GM19372 (cell line): ENCODE measurements around the gene SBK1.
A peak's percentile ranks its signal among the peaks of the same experiment; 100 is the strongest.
"Not testable (repeated sequence)": the region's sequence is repeated elsewhere in the genome, so short reads cannot be mapped to it uniquely, and the experiment has no call there.

Source experiments
- ATAC-seq: cut with Tn5 transposase; IDR thresholded peaks from one replicate; pipeline ENCODE4 v1.9.1; 2021; ENCODE audit warnings: mild to moderate bottlenecking, low read depth, moderate library complexity; ENCODE audit not compliant: unreplicated experiment

SBK1 gene

DNA sequence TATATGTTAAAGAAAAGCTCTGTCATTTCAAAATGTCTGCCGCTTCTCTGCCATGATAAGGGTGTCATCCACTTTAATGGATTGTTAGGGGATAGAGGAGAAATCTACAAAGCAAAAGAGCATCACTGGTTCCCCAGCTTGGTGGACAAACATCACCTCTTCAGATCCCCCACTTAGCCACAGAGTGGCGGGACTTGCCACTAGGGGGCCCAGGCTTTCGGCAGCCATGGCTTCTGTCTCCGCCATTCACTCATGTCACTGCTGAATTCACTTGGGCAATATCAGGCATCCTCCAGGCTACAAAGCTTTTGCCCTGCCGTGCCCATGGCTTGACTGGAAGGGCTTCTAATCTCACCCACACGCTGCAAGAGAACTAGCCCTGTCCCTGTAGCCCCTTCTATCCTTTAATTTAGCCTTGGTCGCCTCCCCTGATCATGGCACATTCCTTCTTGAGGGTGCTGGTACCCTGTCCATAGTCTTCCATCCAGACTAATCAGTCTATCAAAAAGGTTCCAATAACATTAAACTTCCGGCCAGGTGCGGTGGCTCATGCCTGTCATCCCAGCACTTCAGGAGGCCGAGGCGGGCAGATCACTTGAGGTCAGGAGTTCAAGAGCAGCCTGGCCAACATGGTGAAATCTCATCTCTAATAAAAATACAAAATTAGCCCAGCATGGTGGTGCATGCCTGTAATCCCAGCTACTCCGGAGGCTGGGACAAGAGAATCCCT is 34.7 kb downstream of the SBK1 start:
- no peak for ATAC-seq

DNA sequence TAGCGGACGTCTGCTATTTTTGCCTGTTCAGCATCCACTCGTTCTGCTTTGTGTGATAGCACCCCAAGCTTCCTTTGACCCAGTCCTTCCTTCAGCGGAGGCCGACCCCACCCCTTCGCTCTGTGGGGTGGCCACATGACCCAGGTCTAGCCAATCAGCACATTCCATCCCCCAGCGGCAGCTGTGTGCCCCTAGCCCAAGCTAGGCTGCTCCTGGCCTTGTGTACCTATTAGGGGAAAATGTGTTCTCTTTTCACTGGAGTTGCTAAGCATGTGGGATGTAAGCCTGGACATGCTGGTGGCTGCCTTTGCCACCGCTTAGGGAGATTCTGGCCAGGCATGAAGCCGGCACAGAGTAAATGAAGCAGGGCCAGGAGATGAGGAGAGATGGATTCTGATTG is 37.9 kb downstream of the SBK1 start:
- ATAC-seq = not testable (repeated sequence)

DNA sequence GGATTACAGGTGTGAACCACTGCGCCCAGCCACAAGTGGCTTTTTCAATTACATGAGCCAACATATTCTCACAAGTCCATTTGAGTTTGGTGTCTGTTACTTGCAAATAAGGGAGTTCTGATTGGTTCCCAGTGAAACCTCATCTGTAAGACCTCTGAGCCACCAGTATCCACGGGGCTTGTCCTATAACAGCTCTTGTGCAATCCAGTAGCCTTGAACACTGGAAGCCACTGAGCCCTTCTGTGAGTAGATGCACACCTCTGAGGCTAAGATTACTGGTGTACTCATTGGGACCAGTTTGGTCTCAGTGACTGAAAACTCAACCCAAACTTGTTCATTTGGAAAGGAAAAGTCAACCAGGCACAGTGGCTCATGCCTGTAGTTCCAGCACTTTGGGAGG is 38.7 kb downstream of the SBK1 start:
- ATAC-seq = not testable (repeated sequence)

DNA sequence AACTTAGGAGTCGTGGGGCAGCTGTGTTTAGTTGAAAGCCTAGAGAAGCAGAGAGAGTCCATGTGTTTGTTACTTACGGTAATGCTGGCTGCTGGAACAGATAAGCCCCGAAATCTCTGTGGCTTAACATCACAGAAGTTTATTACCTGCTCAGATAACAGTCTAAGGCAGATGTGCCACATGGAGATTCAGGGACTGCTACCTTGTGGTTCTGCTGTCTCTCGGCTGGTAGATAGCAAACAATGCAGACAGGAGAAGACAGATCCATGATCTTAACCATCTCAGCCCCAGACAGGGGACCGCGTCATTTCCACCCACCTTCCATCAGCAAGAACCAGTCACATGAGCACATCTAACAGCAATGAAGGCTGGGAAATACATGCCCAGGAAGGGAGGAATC is 40.3 kb downstream of the SBK1 start:
- ATAC-seq = not testable (repeated sequence)

DNA sequence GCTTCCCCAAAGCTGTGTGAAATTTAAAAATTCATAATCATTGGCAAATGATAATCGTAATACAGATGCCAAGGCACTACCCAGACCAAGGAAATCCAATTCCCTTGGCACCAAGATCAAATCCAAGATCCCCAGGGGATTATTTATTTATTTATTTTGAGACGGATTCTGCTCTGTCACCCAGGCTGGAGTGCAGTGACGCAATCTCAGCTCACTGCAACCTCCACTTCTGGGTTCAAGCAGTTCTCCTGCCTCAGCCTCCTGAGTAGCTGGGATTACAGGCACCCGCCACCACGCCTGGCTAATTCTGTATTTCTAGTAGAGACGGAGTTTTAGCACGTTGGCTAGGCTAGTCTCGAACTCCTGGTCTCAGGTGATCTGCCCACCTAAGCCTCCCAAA is 43.4 kb downstream of the SBK1 start:
- not testable (repeated sequence) for ATAC-seq

DNA sequence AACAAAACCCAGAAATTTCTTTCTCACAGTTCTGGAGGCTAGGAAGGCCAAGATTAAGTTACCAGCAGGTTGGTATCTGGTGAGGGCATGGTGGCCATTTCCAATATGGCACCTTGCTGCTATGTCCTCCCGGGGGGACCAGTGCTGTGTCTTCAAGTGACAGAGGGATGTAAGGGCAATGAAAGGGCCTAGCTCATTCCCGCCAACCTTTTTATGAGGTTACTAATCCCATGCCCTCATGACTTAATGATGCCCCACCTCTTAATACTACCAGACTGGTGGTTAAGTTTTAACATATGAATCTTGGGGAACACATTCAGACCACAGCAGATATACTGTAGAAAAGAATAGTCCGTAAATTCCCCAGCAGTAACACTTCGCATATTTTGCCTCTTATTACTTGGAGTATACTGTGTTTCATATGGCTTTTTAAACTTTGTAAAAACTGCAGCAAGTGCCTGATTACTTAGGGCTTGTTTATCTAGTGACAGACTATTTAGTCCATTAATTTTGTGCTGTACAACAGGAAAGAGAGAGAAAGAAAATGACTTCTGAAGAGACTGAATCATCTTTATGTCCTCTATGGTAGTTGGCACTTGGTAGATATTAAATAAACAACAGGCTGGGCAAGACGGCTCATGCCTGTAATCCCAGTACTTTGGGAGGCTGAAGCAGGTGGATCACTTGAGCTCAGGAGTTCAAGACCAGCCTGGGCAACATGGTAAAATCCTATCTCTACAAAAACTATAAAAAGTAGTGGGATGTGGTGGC is 44.8 kb downstream of the SBK1 start:
- ATAC-seq = not testable (repeated sequence)

DNA sequence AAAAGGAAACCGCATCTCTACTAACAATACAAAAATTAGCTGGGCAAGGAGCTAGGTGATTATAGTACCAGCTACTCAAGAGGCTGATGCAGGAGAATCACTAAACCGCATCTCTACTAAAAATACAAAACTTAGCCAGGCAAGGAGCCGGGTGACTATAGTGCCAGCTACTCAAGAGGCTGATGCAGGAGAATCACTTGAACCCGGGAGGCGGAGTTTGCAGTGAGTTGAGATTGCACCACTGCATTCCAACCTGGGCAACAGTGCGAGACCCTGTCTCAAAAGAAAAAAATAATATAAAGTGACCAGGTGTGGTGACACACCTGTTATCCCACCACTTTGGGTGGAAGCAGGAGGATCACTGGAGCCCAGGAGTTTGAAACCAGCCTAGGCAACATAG is 45.9 kb downstream of the SBK1 start:
- ATAC-seq = not testable (repeated sequence)

DNA sequence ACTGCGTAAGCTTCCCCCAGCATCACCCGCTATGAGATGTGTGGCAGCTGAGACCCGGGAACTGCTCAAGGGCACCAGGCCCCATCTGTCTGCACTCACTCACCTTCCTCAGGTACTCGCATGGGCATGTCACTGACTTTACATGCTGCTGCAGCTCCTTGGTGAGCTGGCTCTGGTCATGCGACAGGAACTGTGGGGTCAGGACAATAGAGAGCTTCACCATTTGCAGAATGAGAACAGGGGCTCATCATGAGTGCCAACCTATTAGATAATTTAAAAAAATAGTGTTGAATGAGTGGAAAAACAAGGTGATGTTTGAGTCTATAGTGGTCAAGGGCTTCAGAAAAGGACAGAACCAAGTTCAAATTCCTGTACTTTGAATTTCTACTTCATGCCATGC is 70.3 kb downstream of the SBK1 start:
- ATAC-seq = not testable (repeated sequence)

DNA sequence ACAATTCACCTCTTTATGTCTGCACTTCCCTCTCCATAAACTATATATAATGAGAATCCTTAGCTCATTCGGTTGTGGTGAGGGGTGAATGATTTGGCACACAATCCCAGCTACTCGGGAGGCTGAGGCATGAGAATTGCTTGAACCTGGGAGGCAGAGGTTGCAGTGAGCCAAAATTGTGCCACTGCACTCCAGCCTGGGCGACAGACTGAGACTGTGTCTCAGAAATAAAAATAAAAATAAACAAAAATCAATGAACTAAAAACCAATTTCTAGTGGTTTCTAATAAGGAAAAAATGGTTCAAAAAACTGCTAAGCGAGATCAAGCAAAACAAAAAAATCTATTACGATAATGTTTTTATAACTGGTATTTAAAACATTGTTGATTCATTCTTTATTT is 71.1 kb downstream of the SBK1 start, which contains the start of gene NPIPB6:
NPIPB6 (minus strand) TSS at position 101 of the 400 bp plus-strand sequence. CDS start 686 bp downstream, outside the sequence.
- ATAC-seq = not testable (repeated sequence)

DNA sequence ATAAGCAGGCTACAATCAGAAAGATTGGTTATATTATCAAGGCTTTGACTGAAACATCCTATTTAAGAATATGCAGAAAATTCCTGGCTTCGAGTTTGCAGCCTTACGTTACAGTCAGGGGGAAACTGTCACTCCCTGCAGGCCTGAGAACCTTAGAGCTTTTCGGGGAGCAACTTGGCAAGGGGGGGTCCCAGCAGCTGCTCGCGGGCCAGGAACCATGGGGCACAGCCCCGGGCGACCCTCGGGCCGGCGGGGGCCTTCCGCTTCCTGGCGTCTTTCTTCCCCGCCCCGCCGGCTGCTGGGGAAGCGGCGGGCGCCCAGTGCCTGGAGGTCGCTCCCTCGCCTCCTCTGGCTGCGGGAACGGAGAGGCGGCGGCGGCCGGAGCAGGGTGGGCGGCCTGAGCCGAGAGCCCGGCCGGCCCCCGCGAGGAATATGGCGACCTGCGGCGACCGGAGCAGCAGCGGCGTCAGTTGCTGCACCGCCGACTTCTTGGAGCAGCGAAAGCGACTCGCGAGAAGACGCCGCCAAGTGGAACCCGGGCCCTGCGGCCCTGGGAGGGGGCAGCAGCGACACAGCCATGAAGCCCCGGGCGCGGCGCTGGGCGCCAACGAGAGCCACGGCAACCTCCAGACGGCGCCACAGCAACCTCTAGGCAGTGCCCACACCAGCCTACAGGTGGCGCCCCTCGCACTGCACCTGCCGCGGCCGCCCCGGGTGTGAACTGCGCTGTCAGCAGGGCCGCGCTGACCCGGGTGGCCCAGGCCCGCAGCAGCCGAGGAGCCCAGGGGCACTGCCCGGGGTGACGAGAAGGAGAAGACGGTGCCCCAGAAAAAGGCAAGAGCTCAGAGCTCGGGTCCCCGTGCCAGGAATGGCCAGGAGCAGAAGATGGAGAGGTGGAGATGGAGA is 72.2 kb downstream of the SBK1 start:
- peak; percentile 93 for ATAC-seq

DNA sequence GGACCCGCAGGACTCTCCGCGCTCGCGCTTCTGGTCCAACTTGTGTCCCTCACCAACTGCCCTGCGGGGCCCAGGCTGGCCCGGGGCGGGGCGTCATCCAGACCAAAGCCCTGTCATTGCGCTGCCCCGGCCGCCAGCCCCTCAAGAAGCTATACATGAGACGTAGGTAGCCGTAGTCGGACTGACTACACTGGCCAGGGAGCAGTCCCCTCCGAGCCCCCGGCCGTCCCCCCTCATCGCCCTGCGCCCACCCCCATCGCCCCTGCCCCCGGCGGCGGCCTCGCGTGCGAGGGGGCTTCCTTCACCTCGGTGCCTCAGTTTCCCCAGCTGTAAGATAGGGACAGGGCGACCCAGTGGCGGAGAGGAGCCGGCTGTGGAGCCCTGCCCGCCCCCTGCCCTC is 75.6 kb downstream of the SBK1 start:
- not testable (repeated sequence) for ATAC-seq
